ENCODE measurements around the gene TECPR1.

TECPR1 gene

DNA sequence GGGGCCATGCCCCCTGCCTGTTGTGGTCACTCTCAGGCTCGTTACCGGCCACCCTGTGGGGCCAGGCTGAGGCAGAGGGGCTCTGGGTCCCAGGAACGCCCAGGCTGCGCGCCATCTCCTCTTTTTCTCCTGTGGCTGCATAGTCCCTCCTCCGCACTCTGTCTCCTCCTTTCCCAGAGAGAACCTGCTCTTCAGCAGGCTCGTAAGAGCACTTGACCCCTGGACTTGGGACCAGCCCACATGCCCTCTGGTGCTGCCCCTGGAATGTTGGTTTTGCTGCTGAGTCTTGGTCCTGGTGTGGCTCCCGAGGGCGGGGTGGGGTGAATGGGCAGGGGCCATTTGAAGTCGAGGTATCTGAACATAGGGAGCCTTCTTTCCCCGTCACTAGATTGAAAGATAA lies 47.4 kb downstream of the TECPR1 start:
- TF ChIP-seq EZH2phosphoT487 (IDR thresholded peaks at IDR 0.05; ENCODE audit: borderline replicate concordance, low read length), result no peak
- TF ChIP-seq, protein P1, sequence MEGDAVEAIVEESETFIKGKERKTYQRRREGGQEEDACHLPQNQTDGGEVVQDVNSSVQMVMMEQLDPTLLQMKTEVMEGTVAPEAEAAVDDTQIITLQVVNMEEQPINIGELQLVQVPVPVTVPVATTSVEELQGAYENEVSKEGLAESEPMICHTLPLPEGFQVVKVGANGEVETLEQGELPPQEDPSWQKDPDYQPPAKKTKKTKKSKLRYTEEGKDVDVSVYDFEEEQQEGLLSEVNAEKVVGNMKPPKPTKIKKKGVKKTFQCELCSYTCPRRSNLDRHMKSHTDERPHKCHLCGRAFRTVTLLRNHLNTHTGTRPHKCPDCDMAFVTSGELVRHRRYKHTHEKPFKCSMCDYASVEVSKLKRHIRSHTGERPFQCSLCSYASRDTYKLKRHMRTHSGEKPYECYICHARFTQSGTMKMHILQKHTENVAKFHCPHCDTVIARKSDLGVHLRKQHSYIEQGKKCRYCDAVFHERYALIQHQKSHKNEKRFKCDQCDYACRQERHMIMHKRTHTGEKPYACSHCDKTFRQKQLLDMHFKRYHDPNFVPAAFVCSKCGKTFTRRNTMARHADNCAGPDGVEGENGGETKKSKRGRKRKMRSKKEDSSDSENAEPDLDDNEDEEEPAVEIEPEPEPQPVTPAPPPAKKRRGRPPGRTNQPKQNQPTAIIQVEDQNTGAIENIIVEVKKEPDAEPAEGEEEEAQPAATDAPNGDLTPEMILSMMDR (IDR thresholded peaks at IDR 0.05; ENCODE audit: low read depth, low read length, poor library complexity, severe bottlenecking), result no peak

GRCh38 chr7:98203964-98204605 lies 47.9 kb downstream of the TECPR1 start:
- H3K79me2 ChIP-seq (ENCODE audit: control insufficient read depth, low read length), result peaks cover 3% of the 10 kb centered on the region
- peaks cover 27% of the 10 kb centered on the region for H3K27me3 ChIP-seq (ENCODE audit: control insufficient read depth, low read length)
- no peak overlapping the region for H3K27ac ChIP-seq (ENCODE audit: low read depth, low read length)
- no peaks in the 10 kb centered on the region for H3K9me3 ChIP-seq (ENCODE audit: control insufficient read depth, insufficient read depth, low read length)
- H3K4me2 ChIP-seq (ENCODE audit: low read length), result no peak overlapping the region
- H3K4me3 ChIP-seq (ENCODE audit: low read length), result no peak overlapping the region
- TF ChIP-seq, protein P1 (IDR thresholded peaks at IDR 0.05; ENCODE audit: low read depth, low read length, poor library complexity, severe bottlenecking), result no peak
- no peak for TF ChIP-seq EZH2phosphoT487 (IDR thresholded peaks at IDR 0.05; ENCODE audit: borderline replicate concordance, low read length)
- no peaks in the 10 kb centered on the region for H3K9me2 ChIP-seq (replicated peaks; ENCODE audit: control insufficient read depth, low read length)
- peaks cover 49% of the 10 kb centered on the region for H3K4me1 ChIP-seq (ENCODE audit: control insufficient read depth, low read length)
- peaks cover 32% of the 10 kb centered on the region for H3F3A ChIP-seq (ENCODE audit: control insufficient read depth, insufficient read depth)
- H3K36me3 ChIP-seq (ENCODE audit: control insufficient read depth, low read length), result peaks cover 10% of the 10 kb centered on the region
- peaks cover 59% of the 10 kb centered on the region for H4K20me1 ChIP-seq (ENCODE audit: control insufficient read depth, insufficient read depth, low read depth, low read length)

More for the DNA sequence above, 47.4 kb downstream of the TECPR1 start:
- Histone ChIP-seq H3K27me3 (ENCODE audit: control insufficient read depth, low read length) (peaks cover 23% of the 10 kb centered on the region), H3K27ac (ENCODE audit: low read depth, low read length) (no peak overlapping the region), H3K4me1 (ENCODE audit: control insufficient read depth, low read length) (peaks cover 43% of the 10 kb centered on the region), H3K4me2 (ENCODE audit: low read length) (no peak overlapping the region), H3F3A (ENCODE audit: control insufficient read depth, insufficient read depth) (peaks cover 29% of the 10 kb centered on the region), H3K4me3 (ENCODE audit: low read length) (no peak overlapping the region), H3K9me3 (ENCODE audit: control insufficient read depth, insufficient read depth, low read length) (no peaks in the 10 kb centered on the region), H3K9me2 (replicated peaks; ENCODE audit: control insufficient read depth, low read length) (no peaks in the 10 kb centered on the region), H4K20me1 (ENCODE audit: control insufficient read depth, insufficient read depth, low read depth, low read length) (peaks cover 54% of the 10 kb centered on the region), H3K79me2 (ENCODE audit: control insufficient read depth, low read length) (peaks cover 3% of the 10 kb centered on the region), H3K36me3 (ENCODE audit: control insufficient read depth, low read length) (peaks cover 10% of the 10 kb centered on the region)

DNA sequence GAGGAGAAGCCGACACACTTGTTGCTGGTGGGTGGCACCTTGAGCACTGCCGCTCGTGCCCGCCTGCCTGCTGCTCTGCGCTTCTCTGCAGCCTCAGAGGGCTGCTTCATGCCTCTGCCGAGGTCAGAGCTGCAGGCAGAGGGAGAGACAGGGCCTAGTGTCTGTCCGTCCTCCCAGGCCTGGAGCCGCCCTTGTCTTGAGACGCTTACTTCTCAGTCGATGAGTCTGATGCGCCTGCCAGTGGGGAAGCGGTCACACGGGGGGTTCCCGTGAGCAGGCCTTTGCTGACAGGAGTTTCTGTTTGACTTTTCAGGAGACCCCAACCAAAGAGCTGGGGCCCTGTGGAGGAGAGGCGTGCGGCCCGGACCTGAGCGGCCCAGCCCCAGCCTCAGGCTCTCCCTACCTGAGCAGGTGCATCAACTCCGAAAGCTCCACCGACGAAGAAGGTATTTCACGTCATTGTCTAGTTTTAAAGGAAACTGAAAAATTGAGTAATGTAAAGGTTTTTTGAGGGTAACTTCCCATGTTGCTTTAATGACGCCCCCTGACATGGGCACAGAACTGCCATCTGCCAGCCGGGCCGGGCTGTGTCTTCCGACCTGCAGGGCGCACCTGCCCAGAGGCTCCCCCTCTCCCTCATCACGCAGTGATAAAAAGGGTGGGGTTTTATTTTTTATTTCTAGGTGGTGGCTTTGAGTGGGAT lies 48.6 kb downstream of the TECPR1 start:
- Histone ChIP-seq H3K27ac (ENCODE audit: low read depth, low read length) (no peak overlapping the region), H3K79me2 (ENCODE audit: control insufficient read depth, low read length) (peaks cover 3% of the 10 kb centered on the region), H3K27me3 (ENCODE audit: control insufficient read depth, low read length) (peaks cover 29% of the 10 kb centered on the region), H3K36me3 (ENCODE audit: control insufficient read depth, low read length) (peaks cover 10% of the 10 kb centered on the region), H3K9me3 (ENCODE audit: control insufficient read depth, insufficient read depth, low read length) (peaks cover 2% of the 10 kb centered on the region; the same call in 1 of the 2 replicates), H3K4me2 (ENCODE audit: low read length) (peak overlapping the region; percentile 72), H3K4me1 (ENCODE audit: control insufficient read depth, low read length) (peaks cover 55% of the 10 kb centered on the region), H3F3A (ENCODE audit: control insufficient read depth, insufficient read depth) (peaks cover 31% of the 10 kb centered on the region), H4K20me1 (ENCODE audit: control insufficient read depth, insufficient read depth, low read depth, low read length) (peaks cover 61% of the 10 kb centered on the region), H3K9me2 (replicated peaks; ENCODE audit: control insufficient read depth, low read length) (no peaks in the 10 kb centered on the region), H3K4me3 (ENCODE audit: low read length) (peak overlapping the region; percentile 57)
- no peak for TF ChIP-seq EZH2phosphoT487 (IDR thresholded peaks at IDR 0.05; ENCODE audit: borderline replicate concordance, low read length)
- TF ChIP-seq, protein P1 (IDR thresholded peaks at IDR 0.05; ENCODE audit: low read depth, low read length, poor library complexity, severe bottlenecking), result no peak
